ENCODE data around the gene C16orf74.

GRCh38 chr16:85659805-85660511, 90.9 kb downstream of the C16orf74 start:
- TF ChIP-seq EZH2 (IDR thresholded peaks at IDR 0.05; ENCODE audit: borderline replicate concordance) = no peak
- peak; percentile 74 for TF ChIP-seq CTCF (IDR thresholded peaks at IDR 0.05; ENCODE audit: poor library complexity)
